ENCODE results near the gene KRTAP20-1.
A peak's percentile ranks its signal among the peaks of the same experiment; 100 is the strongest.

The KRTAP20-1 gene, protein sequence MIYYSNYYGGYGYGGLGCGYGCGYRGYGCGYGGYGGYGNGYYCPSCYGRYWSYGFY

DNA sequence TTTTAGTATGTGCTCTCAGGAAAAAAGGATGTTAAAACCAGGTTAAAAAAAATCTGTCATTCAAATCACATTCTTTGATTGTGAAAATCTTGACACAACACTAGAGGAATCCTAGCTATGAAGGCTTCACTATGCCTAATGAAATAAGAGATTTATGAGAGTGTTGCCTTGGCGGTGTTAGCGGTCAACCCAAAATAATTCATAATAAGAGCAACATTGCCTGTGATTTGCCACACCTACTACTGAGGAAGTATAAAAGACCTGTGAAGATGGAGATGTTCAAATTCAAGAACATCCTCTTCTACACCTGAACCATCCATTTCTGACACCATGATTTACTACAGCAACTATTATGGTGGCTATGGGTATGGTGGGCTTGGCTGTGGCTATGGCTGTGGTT is at the start of gene KRTAP20-1:
Gene KRTAP20-1 (plus strand): TSS at position 301 of the 400 bp plus-strand sequence. CDS start 30 bp downstream, at position 331.
- FAIRE-seq (peak; percentile 69), DNase-seq (ENCODE audit: low spot score) (no peak)

DNA sequence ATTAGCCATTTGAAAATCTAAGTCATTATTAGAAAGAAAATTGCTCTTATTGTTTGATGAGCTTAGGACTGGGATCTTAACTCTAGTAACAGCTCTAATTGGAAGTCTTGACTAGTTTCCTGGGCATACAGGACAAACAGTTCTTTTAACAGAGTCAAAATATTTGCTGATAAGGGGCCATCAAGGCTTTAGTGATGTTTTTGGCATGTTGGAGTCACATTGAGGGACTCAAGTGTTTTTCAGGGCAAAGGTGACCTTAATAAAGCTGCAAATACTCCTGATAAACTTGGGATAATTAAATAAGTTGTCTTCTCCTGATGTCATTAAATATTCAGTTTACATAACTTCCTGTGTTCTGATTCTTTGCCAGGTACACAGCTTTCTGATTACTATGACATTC is 48.6 kb upstream of the KRTAP20-1 start:
- FAIRE-seq: no peak
- DNase-seq (ENCODE audit: low spot score): no peak

DNA sequence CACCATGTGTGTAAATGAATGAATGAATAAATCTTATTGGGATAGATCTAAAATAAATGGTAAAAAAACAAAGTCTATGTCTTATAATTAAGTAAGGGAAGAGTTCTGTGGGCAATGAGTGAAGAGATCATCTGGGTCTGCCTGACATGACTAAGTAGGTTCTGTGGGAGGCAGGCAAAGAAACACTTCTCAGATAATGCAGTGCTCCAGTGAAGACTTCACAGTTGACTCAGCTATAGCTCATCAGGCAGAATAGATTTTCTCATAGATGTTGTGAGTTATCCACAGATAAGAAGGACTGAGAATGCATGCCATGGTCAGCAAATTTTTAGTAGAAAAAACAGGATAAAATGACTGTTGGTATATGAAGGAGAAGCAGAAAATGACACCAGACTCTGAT is 38.5 kb upstream of the KRTAP20-1 start:
- FAIRE-seq: no peak
- no peak for DNase-seq (ENCODE audit: low spot score)

DNA sequence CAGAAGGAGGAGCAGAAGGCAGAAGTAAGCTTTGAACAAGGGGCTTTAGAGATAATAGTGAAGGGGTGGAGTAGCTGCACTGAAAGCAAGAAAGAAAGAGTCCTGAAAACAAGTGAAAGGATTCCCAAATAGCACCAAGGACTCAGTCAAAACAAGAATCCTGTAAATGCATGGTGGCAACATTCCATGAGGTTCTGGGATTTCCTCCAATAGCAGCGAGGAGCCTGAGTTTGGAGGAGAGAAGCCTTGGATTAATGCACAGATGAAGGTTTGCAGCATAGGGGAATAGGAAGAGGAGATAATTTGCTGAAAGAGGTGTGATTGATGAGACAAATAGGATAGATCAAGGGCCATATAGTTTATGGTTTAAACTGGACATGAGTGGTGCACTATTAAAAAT is 36.9 kb upstream of the KRTAP20-1 start:
- FAIRE-seq (no peak), DNase-seq (ENCODE audit: low spot score) (no peak)

DNA sequence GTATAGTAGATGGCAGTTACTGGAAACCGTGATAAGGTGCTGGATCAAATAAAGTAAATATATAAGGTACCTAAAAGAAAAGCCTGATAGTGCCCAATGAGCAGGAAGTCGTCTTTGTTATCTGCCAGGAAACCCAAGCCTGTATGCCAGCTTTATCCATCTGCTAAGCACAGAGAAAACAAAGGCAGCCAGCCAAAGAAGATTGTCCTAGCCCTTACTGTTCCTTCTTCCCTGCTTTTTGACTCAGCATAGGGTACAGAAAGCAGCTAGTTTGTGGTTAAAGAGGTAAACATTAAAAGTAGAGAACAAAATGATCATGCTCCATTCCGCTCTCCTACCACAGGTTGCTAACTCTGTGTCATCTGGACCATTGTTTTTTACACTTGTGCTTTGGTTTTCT is 36.1 kb upstream of the KRTAP20-1 start:
- no peak for DNase-seq (ENCODE audit: low spot score)

DNA sequence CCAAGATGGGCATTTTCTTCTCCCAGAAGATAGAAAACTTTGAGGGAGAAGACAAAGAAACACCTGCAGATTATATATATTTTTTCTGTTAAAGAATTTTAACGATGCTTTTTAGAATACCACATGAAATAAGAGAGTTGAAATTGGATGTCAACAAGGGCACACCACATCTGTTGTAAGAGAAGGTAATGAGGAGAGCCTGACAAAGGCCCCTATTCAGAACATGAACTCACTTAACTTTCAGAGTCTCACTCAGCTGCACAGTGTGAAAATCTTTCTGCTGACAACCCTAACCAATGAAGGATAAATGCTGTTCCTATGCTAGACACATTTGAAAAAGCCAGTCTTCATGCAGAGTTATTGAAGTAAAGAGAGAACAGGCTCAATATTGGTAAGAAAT is 33.4 kb upstream of the KRTAP20-1 start:
- FAIRE-seq (no peak), DNase-seq (ENCODE audit: low spot score) (no peak)

More for the DNA sequence above, 36.1 kb upstream of the KRTAP20-1 start:
- no peak for FAIRE-seq

DNA sequence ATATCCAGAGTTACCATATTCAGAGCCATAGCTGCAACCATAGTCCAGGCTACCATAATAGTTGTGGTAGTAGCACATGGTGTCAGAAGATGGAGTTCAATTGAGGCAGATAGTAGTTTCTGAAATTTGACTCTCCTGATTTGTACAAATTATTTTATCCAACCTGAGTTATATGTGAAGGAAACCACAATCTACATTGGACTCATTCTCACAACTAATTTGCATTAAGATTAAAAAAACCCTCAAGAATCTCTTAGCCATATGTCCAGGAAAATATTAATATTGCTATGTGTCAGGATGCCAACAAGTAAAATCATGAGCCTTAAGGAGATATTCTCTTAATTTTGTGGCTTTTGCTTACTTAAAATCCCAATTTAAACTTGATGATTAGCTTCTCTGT is 25.9 kb upstream of the KRTAP20-1 start, which contains the start of gene KRTAP22-2:
Gene KRTAP22-2 (minus strand): TSS at position 101 of the 400 bp plus-strand sequence.
- DNase-seq (ENCODE audit: low spot score) (no peak), FAIRE-seq (no peak)

DNA sequence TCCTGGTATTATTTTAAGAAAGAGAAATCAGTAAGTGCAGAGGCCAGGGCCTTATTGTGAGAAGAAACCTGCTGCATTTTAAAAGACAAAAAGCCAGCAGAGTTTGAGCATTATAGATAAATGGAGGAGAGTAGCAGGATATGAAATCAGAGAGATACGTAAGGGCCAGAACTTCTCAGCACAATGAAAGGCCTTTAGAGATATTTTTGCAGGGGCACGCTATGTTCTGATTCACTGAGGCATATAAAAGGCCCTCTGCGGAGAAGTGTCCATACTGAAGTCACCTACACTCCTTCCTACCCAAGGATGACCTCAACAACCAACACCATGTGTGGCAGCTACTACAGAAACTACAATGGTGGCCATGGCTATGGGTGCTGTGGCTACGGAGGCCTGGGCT is 24.1 kb upstream of the KRTAP20-1 start, which contains the start of gene KRTAP6-3:
Gene KRTAP6-3 (plus strand): TSS at position 301 of the 400 bp plus-strand sequence. CDS start 6 bp downstream, at position 307.
- no peak for DNase-seq (ENCODE audit: low spot score)
- FAIRE-seq: no peak

DNA sequence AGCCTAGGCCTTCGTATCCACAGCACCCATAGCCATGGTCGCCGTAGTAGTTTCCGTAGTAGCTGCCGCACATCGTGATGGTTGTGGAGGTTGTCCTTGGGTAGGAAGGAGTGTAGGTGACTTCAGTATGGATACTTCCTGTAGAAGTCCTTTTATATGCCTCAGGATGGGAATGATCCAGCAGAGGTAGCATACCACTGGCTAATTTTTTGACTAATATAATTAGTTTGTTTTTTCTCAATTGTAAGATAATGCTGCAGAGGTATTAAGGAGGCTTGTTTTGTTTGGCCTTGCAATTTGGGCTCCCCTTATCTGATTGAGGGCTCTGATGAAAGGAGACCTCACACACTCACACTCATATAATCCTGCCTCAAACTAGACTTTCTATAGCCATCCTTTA is 17.4 kb upstream of the KRTAP20-1 start, which contains the start of gene KRTAP6-2:
Gene KRTAP6-2 (minus strand): TSS at position 101 of the 400 bp plus-strand sequence. CDS start 28 bp downstream, at position 73.
- DNase-seq (ENCODE audit: low spot score): no peak
- FAIRE-seq: peak; percentile 40

DNA sequence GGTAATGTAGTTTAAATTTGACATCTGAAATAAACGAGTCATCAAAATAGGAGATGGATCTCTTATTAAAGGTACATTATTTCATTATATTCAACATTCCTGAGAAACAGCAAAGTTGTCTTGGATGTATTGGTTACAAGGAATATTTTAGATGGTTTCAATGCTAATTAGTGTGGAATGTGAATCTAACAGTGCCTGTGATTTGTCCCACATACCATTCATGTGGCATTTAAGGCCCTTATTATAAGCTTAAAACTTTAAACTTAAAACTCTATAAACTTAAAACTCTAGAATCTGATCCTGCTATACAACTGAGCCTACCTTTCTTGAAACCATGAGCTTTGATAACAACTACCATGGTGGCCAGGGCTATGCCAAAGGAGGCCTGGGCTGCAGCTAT is 15.4 kb upstream of the KRTAP20-1 start, which contains the start of gene KRTAP22-1:
Gene KRTAP22-1 (plus strand): TSS at position 301 of the 400 bp plus-strand sequence.
- FAIRE-seq: no peak
- DNase-seq (ENCODE audit: low spot score): no peak

DNA sequence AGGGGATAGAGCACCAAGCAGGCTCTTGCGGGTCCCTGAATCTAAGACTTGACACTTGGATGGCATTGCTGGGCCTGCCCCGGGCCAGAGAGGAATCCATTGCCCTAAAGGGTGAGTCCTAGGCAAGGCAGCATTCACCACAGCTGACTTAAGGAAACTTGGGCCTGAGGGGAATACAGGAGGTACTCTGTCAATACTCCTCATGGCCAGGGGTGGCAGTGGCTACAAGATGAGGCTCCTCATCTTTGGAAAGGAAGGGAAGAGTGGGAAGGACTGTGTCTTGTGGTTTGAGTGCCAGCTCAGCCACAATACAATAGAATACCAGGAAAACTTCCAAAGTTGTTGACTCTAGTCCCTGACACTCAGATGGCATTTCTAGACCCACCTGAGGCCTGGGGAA is 10.3 kb upstream of the KRTAP20-1 start:
- no peak for DNase-seq (ENCODE audit: low spot score)
- no peak for FAIRE-seq

DNA sequence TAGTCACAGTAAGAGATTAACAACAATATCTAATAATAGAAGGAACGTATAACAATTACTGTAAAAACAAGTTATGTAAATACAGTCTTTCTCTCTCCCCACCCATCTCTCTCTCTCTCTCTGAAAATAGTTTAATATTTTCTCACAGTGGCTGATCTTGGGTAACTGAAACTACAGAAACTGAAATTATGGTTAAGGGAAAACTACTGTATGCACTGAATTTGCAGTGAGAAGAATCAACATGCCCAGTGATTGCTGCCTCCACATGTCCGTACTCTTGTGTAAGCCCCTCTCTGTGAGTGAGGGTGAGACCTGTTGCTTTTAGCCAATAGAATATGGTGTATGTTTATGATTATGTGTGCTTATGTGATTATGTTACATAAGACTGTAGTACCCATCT is 4.1 kb upstream of the KRTAP20-1 start:
- FAIRE-seq: peak; percentile 32
- DNase-seq (ENCODE audit: low spot score): no peak

DNA sequence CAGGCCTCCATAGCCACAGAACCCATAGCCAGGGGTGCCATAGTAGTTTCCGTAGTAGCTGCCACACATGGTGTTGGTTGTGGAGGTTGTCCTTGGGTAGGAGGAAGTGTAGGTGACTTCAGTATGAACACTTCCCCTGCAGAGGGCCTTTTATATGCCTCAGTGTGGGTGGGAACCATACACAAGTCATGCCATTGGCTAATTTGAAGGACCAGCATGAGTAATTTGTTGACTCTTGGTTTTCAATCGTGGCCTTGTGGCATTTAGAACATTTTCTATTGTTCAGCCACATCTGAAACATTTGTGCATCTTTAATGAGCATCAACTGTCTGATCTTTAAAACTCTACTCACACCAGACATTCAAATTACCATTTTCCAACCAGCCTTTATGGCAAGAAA is 2.4 kb upstream of the KRTAP20-1 start, which contains the start of gene KRTAP6-1:
Gene KRTAP6-1 (minus strand): TSS at position 95 of the 400 bp plus-strand sequence. CDS start 26 bp downstream, at position 69.
- DNase-seq (ENCODE audit: low spot score): no peak
- no peak for FAIRE-seq

DNA sequence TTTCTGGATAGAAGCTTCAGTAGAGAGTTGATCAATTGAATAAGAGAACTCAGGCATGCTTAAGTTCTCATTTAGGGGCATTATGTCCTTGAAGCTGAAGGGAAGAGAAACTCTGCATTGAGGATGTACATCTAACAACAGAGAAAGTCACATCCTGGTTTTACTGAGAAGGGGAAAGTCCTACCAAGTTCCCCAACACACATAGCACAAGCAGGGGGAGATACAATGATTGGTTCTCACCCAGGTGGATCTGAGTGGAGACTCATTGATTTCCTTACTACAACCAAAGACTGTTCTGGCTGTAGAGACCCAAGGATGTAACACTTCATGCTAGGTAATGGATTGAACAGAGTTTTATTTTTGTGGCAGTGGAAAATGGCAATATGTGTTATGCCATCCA is 1.0 kb upstream of the KRTAP20-1 start:
- no peak for DNase-seq (ENCODE audit: low spot score)

DNA sequence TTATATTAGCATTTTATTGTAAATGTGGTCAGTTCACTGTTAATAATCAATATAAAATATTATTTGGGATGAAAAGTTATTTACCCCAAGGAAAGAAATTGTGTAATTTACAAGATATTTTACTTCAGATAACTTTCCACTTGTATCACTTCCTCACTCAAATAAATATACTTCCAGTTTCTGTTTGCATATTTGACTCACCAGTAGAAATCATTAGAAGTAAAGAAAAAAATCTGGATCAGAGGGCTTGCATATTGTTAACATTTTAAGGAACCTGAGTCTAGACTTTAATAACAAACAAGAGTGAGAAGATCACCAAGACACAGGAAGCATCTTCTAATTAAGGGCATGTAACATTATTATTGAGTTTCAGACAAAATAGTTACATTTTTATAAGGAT is 3.9 kb downstream of the KRTAP20-1 start:
- FAIRE-seq (no peak), DNase-seq (ENCODE audit: low spot score) (no peak)

More for the DNA sequence above, 1.0 kb upstream of the KRTAP20-1 start:
- no peak for FAIRE-seq

DNA sequence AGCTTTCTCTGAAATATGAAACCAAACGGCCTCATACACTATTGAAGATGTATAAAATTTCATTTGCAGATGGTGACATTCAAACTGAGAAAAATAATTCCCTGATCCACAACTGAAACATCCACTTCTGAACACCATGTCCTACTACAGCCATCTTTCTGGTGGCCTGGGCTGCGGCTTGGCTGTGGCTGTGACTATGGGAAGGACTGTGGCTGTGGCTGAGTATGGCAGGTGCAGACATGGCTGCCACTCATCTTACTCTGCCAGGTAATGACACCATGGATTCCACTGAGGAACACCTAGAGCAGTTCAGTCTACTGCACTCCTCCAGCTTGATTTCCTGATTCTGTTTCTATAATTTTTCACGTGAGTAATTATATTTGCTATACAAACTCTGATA is 4.3 kb downstream of the KRTAP20-1 start, which contains the start of gene KRTAP20-4:
Gene KRTAP20-4 (plus strand): TSS at position 106 of the 400 bp plus-strand sequence.
- DNase-seq (ENCODE audit: low spot score) (no peak), FAIRE-seq (no peak)

DNA sequence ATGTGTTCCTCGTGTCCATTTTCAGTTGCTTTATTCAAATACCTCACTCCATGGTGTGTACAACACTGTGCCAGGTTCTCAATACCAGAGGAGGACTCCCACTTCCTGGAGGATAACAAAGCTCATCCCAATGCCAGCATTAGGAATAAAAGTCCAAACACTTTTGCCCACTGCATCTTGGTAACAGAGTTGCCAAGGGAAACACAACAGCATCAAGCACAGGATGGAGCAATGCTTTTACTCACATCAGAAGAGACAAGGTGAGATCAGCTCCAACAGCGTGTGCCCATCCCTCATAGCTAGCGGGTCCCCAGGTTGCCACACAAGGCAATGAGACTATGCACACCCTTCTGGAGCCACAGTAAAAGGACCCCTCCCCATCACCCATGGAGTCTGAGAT is 7.1 kb downstream of the KRTAP20-1 start:
- no peak for DNase-seq (ENCODE audit: low spot score)
- FAIRE-seq: peak; percentile 17

DNA sequence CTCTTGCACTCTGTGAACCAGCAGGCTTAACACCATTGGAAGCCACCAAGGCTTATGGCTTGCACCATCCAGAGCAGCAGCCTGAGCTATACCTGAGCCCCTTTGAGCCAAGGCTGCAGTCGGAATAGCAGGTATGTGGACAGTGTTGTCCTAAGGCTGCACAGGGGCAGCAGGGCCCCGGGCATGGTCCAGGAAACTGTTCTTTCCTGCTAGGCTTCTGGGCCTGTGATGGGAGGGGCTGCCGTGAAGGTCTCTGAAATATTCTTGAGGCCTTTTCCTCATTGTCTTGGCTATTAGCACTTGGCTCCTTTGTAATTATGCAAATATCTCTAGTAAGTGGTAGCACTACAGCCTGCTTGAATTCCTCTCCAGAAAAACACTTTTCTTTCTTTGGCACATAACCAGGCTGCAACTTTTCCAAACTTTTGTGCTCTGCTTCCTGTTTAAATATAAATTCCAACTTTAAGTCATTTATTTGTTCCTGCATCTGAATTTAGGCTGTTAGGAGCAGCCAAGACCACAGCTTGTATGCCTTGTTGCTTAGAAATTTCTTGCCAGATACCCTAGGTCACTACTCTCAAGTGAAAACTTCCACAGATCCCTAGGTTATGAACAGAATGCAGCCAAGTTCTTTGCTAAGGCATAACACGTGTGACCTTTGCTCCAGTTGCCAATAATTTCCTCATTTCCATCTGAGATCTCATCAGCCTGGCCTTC is 9.4 kb downstream of the KRTAP20-1 start:
- DNase-seq (ENCODE audit: low spot score) (no peak), FAIRE-seq (no peak)

DNA sequence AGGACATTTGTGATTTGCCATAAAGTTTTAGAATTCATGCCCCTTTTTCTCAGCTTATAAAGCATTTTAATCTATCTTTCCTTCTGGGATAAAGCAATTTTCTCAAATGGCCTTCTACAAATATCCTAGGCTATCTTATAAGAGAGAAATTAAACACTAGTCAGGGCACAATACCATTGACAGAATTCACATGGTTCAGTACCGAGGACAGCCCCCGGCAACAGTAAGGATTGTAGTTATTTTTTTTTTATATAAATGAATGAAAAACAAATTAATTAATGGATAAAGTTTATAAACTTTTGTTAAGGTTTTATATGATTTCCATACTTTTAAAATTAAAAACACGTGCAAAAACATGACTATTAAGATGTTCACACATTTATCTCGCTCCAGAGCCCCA is 11.9 kb downstream of the KRTAP20-1 start:
- no peak for FAIRE-seq
- DNase-seq (ENCODE audit: low spot score): no peak

DNA sequence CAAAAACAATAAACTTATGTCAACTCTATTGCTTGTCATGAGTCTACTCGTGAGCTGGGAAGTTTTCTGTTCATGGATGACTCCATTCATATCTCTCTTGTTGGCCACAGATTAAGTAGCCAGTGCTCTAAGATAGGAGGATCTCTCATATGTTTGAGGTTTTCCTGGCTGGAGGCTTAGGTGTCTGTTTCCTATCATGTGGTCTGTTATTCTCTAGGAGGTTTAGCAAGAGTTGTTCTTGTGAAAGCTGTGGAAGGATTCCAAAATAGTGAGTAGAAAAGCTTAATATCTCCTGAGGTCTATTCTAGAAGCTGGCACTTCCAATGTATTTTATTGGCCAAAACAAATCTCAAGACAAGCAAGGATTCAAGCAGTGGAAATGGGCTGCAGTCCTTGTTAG is 13.0 kb downstream of the KRTAP20-1 start:
- FAIRE-seq: no peak
- no peak for DNase-seq (ENCODE audit: low spot score)

DNA sequence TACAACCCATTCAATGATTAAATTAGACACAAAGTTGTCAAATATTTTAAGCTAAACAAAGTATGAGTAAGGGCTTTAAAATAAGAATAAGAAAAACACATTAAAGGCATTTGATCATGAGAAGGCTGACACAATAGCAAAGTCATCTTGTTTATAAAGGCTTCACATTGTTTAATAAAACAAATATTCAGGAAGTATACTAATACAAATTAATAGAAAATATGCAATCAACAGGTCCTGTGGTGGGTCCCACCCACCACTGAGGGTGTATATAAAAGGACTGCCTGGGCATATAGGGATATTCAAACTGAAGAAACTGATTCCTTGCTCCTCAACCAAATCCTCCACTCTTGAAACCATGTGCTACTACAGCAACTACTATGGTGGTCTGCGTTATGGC is 18.7 kb downstream of the KRTAP20-1 start, which contains the start of gene KRTAP20-2:
Gene KRTAP20-2 (plus strand): TSS at position 301 of the 400 bp plus-strand sequence. CDS start 58 bp downstream, at position 359.
- DNase-seq (ENCODE audit: low spot score): no peak
- no peak for FAIRE-seq

DNA sequence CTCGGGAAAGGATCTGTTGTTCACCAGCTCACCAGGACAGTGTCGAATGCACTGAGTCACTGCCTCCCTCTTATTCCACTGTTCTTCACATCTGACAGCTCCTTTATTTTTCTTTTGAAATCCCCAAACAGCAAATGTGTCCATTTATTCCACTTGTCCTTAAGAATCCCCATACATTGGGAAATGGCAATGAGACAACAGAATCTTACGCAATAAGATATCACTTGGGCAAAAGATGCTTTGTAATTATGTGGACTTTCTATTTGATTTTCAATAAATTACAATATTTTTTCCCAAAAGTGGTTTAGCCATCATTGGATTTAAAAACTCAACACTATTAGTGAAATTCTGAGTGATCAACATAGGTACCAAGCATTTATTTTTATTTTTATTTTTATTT is 22.5 kb downstream of the KRTAP20-1 start:
- FAIRE-seq (no peak), DNase-seq (ENCODE audit: low spot score) (no peak)
